GM18517 (cell line): Measurements from ENCODE around the gene KRT71.
"Not testable (repeated sequence)": the region's sequence is repeated elsewhere in the genome, so short reads cannot be mapped to it uniquely, and the experiment has no call there.

Source experiments
- ATAC-seq: cut with Tn5 transposase; IDR thresholded peaks from one replicate; pipeline ENCODE4 v1.9.1; 2021; ENCODE audit warnings: mild to moderate bottlenecking, moderate library complexity; ENCODE audit not compliant: unreplicated experiment

KRT71 gene

GRCh38 chr12:52552681-52553195 is at the start of gene KRT71:
Gene KRT71 (minus strand): TSS chr12:52553145. CDS start chr12:52553077, 68 bp downstream.
- ATAC-seq = no peak

DNA sequence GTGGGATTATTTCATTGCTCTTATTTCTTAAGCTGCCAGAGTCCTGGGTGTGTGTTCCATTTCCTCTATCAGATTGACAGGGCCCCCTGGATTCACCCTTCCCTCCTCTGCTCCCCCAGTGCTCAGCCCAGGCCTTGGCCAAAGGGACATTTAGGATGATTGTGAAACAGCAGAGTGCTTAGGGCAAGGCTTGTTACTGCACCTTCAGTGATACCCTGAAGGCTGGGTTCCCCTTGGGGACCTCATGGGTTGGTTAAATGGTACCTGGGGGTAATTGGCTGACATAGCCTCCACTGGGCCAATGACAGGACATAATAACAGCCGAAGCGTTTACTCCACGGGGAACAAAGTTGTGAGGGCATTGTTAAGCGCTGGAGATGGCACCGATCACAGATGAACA is 49.6 kb upstream of the KRT71 start:
- no peak for ATAC-seq

GRCh38 chr12:52601671-52602070 is 48.7 kb upstream of the KRT71 start:
- ATAC-seq = no peak

GRCh38 chr12:52600941-52601481 is 48.1 kb upstream of the KRT71 start, which contains the start of gene KRT72:
Gene KRT72 (minus strand): TSS chr12:52601463. CDS start chr12:52601452, 11 bp downstream.
- ATAC-seq = no peak

DNA sequence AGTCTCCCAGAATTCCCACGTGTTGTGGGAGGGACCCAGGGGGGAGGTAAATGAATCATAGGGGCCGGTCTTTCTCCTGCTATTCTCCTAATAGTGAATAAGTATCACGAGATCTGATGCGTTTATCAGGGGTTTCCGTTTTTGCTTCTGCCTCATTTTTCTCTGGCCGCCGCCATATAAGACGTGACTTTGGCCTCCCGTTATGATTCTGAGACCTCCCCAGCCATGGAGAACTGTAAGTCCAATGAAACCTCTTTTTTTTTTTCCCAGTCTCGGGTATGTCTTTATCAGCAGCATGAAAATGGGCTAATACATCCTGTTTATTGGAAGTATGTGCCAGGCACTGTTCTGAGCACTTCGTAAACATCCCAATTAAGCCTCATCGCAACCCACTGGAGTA is 47.5 kb upstream of the KRT71 start:
- no peak for ATAC-seq

GRCh38 chr12:52600071-52600470 is 47.1 kb upstream of the KRT71 start:
- ATAC-seq = no peak

GRCh38 chr12:52598966-52599365 is 46.0 kb upstream of the KRT71 start:
- ATAC-seq = no peak

DNA sequence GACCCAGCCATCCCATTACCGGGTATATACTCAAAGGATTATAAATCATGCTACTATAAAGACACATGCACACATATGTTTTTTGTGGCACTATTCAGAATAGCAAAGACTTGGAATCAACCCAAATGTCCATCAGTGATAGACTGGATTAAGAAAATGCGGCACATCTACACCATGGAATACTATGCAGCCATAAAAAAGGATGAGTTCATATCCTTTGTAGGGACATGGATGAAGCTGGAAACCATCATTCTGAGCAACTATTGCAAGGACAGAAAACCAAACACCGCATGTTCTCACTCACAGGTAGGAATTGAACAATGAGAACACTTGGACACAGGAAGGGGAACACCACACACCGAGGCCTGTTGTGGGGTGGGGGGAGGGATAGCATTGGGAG is 41.3 kb upstream of the KRT71 start:
- not testable (repeated sequence) for ATAC-seq

GRCh38 chr12:52591521-52591920 is 38.6 kb upstream of the KRT71 start:
- ATAC-seq = no peak

- ATAC-seq = no peak
Observed at GRCh38 chr12:52590021-52590420, 37.1 kb upstream of the KRT71 start.

GRCh38 chr12:52587563-52587962 is 34.6 kb upstream of the KRT71 start:
- ATAC-seq = no peak

- ATAC-seq = no peak
Observed at GRCh38 chr12:52585946-52586345, 33.0 kb upstream of the KRT71 start.

DNA sequence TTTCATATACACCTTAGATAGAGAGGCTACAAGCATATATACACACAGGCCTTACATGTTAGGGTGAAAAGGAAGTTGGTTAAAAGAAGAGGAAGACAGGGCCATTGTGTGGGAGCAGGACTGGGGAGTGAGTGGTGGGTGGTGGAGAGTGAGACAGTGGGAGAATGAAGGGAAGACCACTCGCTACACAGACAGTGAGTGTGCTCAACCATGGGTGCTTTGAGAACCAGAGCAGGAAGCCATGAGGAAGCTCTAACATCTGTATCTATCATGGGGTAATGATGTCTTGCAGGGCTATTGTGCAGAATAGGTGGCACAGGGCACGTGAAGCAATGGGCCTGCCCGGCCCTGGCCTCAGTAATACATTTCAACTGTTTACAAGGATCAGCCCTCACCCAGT is 32.1 kb upstream of the KRT71 start:
- no peak for ATAC-seq

DNA sequence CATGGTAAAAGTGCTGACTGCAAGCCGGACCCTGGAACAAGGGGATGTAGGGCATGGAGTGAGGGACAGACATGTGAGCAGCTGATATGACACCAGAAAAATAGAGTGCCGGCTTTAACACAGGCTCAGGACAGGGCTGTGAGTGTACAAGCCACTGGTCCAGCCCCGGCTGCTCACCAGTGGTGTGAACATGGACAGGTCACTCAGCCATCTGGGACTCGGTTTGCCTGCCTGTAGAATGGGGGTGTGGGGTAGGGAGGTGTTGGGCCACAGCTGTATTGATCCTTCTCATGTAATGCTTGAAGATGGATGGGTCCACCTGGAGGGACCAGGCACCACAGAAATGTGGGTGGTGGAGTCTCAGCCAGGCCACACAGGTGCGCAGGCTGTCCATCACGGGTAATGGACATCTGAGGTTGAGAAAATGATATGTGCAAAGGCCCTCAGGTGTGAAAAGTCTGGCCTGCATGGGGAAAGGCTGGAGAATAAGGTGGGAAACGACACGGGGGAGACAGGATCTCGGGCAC is 31.3 kb upstream of the KRT71 start:
- ATAC-seq = no peak

DNA sequence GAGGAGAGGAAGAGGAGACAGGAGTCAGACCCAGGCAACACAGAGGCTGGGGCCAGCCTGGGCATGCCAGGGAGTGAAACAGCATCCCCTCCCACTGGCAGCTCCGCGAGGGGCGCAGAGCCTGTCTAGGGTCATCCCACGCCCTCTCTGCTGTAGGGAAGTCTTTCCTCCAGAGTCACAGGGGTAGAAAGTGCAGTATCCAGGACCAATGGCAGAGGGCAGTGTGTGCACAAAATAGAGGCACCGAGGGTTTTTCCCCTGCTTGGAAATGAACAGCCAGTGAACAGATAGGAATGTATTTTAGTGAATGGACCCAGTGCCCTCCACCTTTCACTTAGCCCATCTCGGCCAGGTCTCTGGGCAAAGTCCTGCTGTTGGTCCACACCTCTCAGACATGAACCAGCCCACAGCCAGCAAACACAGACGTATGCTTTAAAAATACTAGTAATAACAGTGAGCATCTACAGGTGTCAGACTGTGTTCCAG is 30.1 kb upstream of the KRT71 start:
- no peak for ATAC-seq

- ATAC-seq = no peak
Observed at GRCh38 chr12:52582486-52582885, 29.5 kb upstream of the KRT71 start.

DNA sequence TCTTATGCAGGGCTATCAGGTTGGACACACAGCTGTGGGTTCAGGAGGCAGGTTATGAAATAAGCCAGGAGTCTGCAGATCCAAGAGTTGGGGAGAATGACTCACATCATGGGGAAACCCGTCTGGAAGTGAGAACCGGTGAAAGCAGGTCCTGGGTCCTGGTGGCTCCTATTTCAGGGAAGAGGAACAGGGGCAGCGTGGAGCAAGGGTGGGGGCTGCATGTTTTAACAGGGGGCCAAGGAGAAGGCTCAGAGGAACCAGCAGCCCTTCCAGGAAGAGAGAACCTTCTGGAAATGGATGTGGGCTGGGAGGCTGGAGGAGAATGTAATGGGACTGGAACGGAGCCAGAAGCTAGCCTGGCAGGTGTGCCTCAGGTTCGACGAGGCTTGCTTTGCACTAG is 28.5 kb upstream of the KRT71 start:
- ATAC-seq = no peak

DNA sequence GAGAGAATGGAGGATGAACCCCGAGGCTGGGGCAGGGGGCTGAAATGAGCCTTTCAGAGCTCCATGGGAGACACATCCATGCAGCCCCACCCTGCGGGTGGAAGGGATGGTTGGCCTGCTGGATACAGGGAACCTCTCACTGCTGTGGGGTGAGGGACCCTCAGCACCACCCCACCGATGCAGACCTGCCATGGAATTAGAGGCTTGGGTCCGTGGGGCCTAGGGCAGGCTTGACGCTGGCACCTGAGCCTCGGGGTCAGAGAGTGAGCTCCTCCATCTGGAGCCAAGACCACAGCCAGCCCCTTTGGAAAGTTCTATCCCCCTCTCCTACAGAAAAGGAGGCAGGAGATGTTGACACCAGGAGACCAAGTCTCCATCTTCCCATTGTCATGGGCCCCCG is 28.1 kb upstream of the KRT71 start:
- ATAC-seq = no peak

- no peak for ATAC-seq
Observed at GRCh38 chr12:52580496-52580895, 27.6 kb upstream of the KRT71 start.

- ATAC-seq = no peak
Observed at GRCh38 chr12:52579468-52580465, 26.8 kb upstream of the KRT71 start.

DNA sequence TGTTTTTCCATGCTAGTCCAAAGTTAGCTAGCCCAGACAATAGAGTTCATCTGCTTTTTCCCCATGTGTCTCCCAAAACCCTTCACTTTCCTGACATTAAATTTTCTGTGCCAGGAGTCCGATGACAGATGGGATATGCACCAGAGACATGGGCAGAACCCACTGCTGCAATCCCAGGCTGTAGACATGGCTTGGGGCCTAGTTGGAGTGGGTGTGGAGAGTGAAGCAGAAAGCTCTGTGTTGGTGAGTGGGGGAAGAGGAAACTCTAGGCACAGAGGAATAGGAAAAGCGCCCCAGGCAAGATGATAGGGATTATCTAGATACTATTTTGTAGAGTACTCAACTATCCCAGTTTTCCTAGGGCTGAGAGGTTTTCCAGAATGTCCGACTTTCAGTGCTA is 25.5 kb upstream of the KRT71 start:
- ATAC-seq = no peak

GRCh38 chr12:52577316-52577715 is 24.4 kb upstream of the KRT71 start:
- no peak for ATAC-seq
